ENCODE results near the gene INS.

INS gene

DNA sequence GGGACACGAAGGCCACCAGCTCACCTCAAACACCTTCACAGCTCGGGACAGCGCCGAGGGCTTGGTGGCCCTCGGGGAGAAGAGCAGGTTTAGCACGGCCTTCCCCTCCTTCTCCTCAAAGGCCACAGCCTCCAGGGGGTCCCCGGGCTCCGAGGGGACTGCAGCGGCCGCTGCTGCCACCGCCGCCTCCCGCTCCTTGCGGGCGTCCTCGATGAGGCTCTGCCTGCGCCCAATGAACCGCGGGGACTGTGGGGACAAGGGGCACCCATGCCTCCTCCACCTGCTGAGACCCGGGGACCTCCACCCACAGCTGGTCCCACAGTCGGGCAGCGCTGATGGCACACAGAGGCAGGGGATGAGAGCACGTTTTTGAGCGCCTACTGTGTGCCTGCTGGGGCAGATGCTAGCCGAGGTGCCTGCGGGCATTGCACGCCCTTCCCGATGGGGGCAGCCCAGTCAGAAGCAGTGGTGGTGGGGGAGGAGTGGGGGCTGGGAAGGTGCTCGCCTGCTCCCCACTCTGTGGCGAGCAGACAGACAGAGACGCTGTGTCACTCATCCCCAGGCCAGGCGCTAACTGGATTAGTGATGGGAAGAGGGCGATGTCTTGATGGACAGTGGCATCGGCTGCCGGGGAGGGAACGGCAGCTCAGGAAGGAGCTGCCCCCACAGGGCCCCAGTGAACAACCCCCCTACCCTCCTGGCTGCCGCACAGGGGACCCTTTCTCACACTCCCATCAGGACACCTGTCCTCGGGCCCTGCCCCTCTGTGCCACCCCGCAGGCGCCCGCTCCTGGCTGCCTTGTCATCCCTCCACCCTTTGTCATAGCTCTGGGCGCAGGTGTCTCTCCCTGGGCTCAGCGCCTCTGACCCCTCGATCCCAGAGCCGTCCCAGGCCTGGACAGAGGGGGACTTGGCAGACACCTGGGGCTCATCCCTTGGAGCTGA lies 8.9 kb upstream of the INS start:
- no peak overlapping the region for H3K9ac ChIP-seq (ENCODE audit: low read depth, low read length)
- no peaks in the 10 kb centered on the region for H3K36me3 ChIP-seq (ENCODE audit: control insufficient read depth, insufficient read depth, low read length)
- no peaks in the 10 kb centered on the region for H3K9me3 ChIP-seq (ENCODE audit: control insufficient read depth, insufficient read depth, low read length)
- H3K27ac ChIP-seq (ENCODE audit: low read depth, low read length), result no peak overlapping the region
- H3K4me1 ChIP-seq (ENCODE audit: control insufficient read depth, insufficient read depth, low read length), result no peaks in the 10 kb centered on the region
- H3K27me3 ChIP-seq (ENCODE audit: control insufficient read depth, insufficient read depth, low read length), result no peaks in the 10 kb centered on the region; the same call in 1 of the 2 replicates
- H3K4me3 ChIP-seq (ENCODE audit: low read depth, low read length), result no peak overlapping the region

GRCh38 chr11:2169005-2169378 lies 8.0 kb upstream of the INS start:
- Histone ChIP-seq H3K36me3 (ENCODE audit: control insufficient read depth, insufficient read depth, low read length) (no peaks in the 10 kb centered on the region), H3K27me3 (ENCODE audit: control insufficient read depth, insufficient read depth, low read length) (no peaks in the 10 kb centered on the region; the same call in 1 of the 2 replicates), H3K9ac (ENCODE audit: low read depth, low read length) (no peak overlapping the region), H3K9me3 (ENCODE audit: control insufficient read depth, insufficient read depth, low read length) (no peaks in the 10 kb centered on the region), H3K4me1 (ENCODE audit: control insufficient read depth, insufficient read depth, low read length) (no peaks in the 10 kb centered on the region), H3K4me3 (ENCODE audit: low read depth, low read length) (no peak overlapping the region), H3K27ac (ENCODE audit: low read depth, low read length) (no peak overlapping the region)

GRCh38 chr11:2168286-2169004 lies 7.4 kb upstream of the INS start:
- Histone ChIP-seq H3K27ac (ENCODE audit: low read depth, low read length) (no peak overlapping the region), H3K9ac (ENCODE audit: low read depth, low read length) (no peak overlapping the region), H3K36me3 (ENCODE audit: control insufficient read depth, insufficient read depth, low read length) (no peaks in the 10 kb centered on the region), H3K4me3 (ENCODE audit: low read depth, low read length) (no peak overlapping the region), H3K9me3 (ENCODE audit: control insufficient read depth, insufficient read depth, low read length) (no peaks in the 10 kb centered on the region), H3K4me1 (ENCODE audit: control insufficient read depth, insufficient read depth, low read length) (no peaks in the 10 kb centered on the region), H3K27me3 (ENCODE audit: control insufficient read depth, insufficient read depth, low read length) (no peaks in the 10 kb centered on the region; the same call in 1 of the 2 replicates)

DNA sequence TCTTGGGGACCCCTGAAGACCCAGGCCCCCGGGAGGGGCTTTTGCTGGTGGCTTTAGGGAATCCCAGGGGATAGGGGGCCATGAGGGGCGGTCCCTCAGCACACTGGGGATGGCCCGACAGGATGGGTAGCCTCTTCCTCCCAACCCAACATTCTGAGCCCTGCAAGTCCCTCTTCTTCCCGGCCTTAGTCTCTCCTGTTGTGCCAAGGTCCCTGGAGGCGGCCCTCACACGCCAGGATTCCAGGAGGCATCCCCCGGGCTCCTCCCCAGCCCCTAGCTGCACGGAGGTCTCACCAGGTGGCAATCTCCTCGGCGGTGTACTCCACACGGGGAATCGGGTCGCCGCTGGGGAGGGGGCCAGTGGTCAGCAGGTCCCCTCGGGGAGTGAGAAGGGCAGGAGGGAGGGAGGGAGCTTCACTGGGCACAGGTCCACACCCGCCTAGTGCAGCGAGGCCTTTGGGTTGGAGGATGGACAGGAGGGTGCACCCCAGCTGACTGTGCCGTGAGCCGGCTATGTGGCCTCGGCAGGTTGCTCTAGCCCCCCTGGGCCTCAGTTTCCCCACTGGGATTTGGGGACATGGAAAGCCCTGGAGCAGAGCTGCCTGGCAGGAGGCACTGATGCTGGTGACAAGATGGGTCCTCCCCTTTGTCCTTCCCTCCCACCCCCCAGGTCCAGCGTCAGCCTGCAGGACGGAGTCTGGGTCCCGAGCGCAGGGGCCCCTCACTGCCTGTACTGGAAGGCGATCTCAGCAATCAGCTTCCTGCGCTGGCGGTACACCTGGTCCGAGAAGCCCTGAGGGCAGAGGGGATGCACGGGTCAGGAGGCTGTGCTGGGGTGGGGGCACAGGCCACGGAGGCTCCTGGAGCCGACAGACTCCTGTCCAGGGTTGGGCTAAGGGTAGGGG lies 6.4 kb upstream of the INS start:
- Histone ChIP-seq H3K27me3 (ENCODE audit: control insufficient read depth, insufficient read depth, low read length) (no peaks in the 10 kb centered on the region; the same call in 1 of the 2 replicates), H3K9ac (ENCODE audit: low read depth, low read length) (no peak overlapping the region)

DNA sequence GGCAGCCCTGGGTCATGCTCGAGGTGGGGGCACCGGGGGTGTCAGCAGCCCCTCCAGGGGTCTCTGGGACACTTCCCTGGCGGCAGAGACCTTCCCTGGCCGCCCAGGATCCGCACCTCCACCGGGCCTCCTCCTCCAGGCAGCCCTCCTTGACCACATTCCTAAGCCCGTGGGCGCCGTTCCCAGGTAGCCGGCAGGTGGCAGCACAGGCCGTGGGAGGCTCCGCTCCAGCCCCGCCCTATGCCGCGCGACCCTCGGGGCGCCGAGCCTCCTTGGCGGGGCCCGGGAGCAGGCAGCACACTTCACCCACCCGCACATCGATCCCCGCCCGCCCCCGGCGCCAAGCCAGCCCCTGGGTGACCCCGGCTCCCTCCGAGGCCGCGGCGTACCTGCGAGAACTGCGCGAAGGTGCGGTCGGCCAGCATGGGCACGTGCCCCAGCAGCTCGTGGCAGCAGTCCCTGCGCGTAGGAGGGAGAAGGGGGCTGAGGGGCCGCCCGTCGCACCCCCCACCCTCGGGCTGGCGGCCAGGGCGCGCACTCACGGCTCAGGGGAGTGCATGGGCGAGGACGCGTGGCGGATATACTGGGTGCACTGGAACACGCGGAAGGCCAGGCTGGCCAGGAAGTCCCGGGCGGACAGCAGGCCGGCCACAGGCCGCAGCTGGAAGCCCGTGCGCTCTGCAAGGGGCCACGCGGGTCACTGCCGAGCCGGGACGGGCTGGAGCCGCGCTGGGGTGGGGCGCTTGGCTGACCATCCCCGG lies 5.3 kb upstream of the INS start:
- no peaks in the 10 kb centered on the region for H3K9me3 ChIP-seq (ENCODE audit: control insufficient read depth, insufficient read depth, low read length)
- H3K27me3 ChIP-seq (ENCODE audit: control insufficient read depth, insufficient read depth, low read length), result no peaks in the 10 kb centered on the region; the same call in 1 of the 2 replicates
- H3K4me3 ChIP-seq (ENCODE audit: low read depth, low read length), result no peak overlapping the region

More for the DNA sequence above, 6.4 kb upstream of the INS start:
- Histone ChIP-seq H3K9me3 (ENCODE audit: control insufficient read depth, insufficient read depth, low read length) (no peaks in the 10 kb centered on the region), H3K4me3 (ENCODE audit: low read depth, low read length) (no peak overlapping the region), H3K27ac (ENCODE audit: low read depth, low read length) (no peak overlapping the region), H3K36me3 (ENCODE audit: control insufficient read depth, insufficient read depth, low read length) (no peaks in the 10 kb centered on the region), H3K4me1 (ENCODE audit: control insufficient read depth, insufficient read depth, low read length) (no peaks in the 10 kb centered on the region)

GRCh38 chr11:2165571-2165970 lies 4.6 kb upstream of the INS start:
- Histone ChIP-seq H3K9me3 (ENCODE audit: control insufficient read depth, insufficient read depth, low read length) (no peaks in the 10 kb centered on the region), H3K27me3 (ENCODE audit: control insufficient read depth, insufficient read depth, low read length) (no peaks in the 10 kb centered on the region; the same call in 1 of the 2 replicates), H3K4me3 (ENCODE audit: low read depth, low read length) (no peak overlapping the region), H3K36me3 (ENCODE audit: control insufficient read depth, insufficient read depth, low read length) (no peaks in the 10 kb centered on the region), H3K4me1 (ENCODE audit: control insufficient read depth, insufficient read depth, low read length) (no peaks in the 10 kb centered on the region), H3K27ac (ENCODE audit: low read depth, low read length) (no peak overlapping the region), H3K9ac (ENCODE audit: low read depth, low read length) (no peak overlapping the region)

More for the DNA sequence above, 5.3 kb upstream of the INS start:
- Histone ChIP-seq H3K27ac (ENCODE audit: low read depth, low read length) (no peak overlapping the region), H3K9ac (ENCODE audit: low read depth, low read length) (no peak overlapping the region), H3K36me3 (ENCODE audit: control insufficient read depth, insufficient read depth, low read length) (no peaks in the 10 kb centered on the region), H3K4me1 (ENCODE audit: control insufficient read depth, insufficient read depth, low read length) (no peaks in the 10 kb centered on the region)

- Histone ChIP-seq H3K9me3 (ENCODE audit: control insufficient read depth, insufficient read depth, low read length) (no peaks in the 10 kb centered on the region), H3K27me3 (ENCODE audit: control insufficient read depth, insufficient read depth, low read length) (no peaks in the 10 kb centered on the region; the same call in 1 of the 2 replicates), H3K36me3 (ENCODE audit: control insufficient read depth, insufficient read depth, low read length) (no peaks in the 10 kb centered on the region), H3K27ac (ENCODE audit: low read depth, low read length) (no peak overlapping the region), H3K4me3 (ENCODE audit: low read depth, low read length) (no peak overlapping the region), H3K9ac (ENCODE audit: low read depth, low read length) (no peak overlapping the region), H3K4me1 (ENCODE audit: control insufficient read depth, insufficient read depth, low read length) (no peaks in the 10 kb centered on the region)
Measured at GRCh38 chr11:2164861-2165555, 4.0 kb upstream of the INS start.

GRCh38 chr11:2164081-2164480 lies 3.1 kb upstream of the INS start:
- Histone ChIP-seq H3K27me3 (ENCODE audit: control insufficient read depth, insufficient read depth, low read length) (no peaks in the 10 kb centered on the region; the same call in 1 of the 2 replicates), H3K9ac (ENCODE audit: low read depth, low read length) (no peak overlapping the region), H3K27ac (ENCODE audit: low read depth, low read length) (no peak overlapping the region), H3K4me3 (ENCODE audit: low read depth, low read length) (no peak overlapping the region), H3K36me3 (ENCODE audit: control insufficient read depth, insufficient read depth, low read length) (no peaks in the 10 kb centered on the region), H3K9me3 (ENCODE audit: control insufficient read depth, insufficient read depth, low read length) (no peaks in the 10 kb centered on the region), H3K4me1 (ENCODE audit: control insufficient read depth, insufficient read depth, low read length) (no peaks in the 10 kb centered on the region)

DNA sequence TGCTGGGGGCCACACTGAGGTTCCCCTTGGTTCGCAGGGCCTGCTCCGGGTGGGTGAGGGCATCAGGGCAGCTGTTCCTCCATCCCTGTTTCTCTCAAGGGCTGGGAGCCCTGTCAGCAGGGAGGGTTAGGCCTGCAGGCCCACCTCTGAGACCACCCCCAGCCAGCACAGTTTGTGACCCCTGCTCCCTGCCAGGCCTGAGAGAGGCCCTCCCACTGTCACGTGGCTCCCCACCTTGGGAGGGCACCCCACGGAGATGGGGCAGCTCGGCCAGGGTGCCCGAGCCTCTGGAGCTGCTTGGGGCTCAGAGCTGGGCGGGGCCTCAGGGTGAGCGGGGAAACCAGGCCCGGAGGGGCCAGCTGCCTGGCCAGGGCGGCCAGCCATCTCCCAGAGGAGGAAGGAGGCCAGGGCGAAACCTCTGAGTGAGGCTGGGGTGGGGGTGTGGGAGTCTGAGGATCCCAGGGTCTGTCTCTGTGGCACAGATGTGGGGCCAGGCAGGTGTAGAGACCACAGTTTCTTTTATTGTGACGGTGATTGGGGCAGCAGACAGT lies 2.5 kb upstream of the INS start:
- no peaks in the 10 kb centered on the region for H3K36me3 ChIP-seq (ENCODE audit: control insufficient read depth, insufficient read depth, low read length)
- no peak overlapping the region for H3K9ac ChIP-seq (ENCODE audit: low read depth, low read length)
- no peaks in the 10 kb centered on the region for H3K4me1 ChIP-seq (ENCODE audit: control insufficient read depth, insufficient read depth, low read length)
- no peak overlapping the region for H3K27ac ChIP-seq (ENCODE audit: low read depth, low read length)
- no peaks in the 10 kb centered on the region for H3K9me3 ChIP-seq (ENCODE audit: control insufficient read depth, insufficient read depth, low read length)
- no peak overlapping the region for H3K4me3 ChIP-seq (ENCODE audit: low read depth, low read length)
- no peaks in the 10 kb centered on the region; the same call in 1 of the 2 replicates for H3K27me3 ChIP-seq (ENCODE audit: control insufficient read depth, insufficient read depth, low read length)
